Pancreas (tissue), 10 donors: ENCODE data around the gene RCBTB2. TPM values are rescaled to one million over a fixed set of nuclear protein-coding genes. Genes with fewer than 3 reads are reported as not detected.

Source experiments
- ATAC-seq, 4 donors: fragments of 200-7000 bp; cut with Tn5 transposase; one replicate each; pipeline versions ENCODE4 v1.8.0 to v1.9.1; 2020; ENCODE audit warnings: mild to moderate bottlenecking in 4 of 4, moderate library complexity in 4 of 4
- DNase-seq, 6 donors: peaks; one replicate each; pipeline ENCODE4 v3.0.0-alpha.2; 2020
- FAIRE-seq: peaks from 2 replicates; lab custom pipeline; 2012; peaks lifted over from hg19 to GRCh38; lab: Jason Lieb, UNC
- H3K27ac ChIP-seq, 4 donors: fragments of 200-600 bp; sonication (generic); 1 replicate in 3 of 4; 2 replicates in 1 of 4; pipeline versions ENCODE4 v1.5.0 to v1.8.0; 2020
- H3K27me3 ChIP-seq, 4 donors: fragments of 200-600 bp; one replicate each; pipeline ENCODE4 v1.8.0; 2021
- H3K36me3 ChIP-seq, 3 donors: fragments of 200-600 bp; sonication (generic) in 1 of 3; one replicate each; pipeline versions ENCODE4 v1.5.0 to v1.8.0; 2020 to 2021
- H3K4me1 ChIP-seq, 3 donors: fragments of 200-600 bp; one replicate each; pipeline ENCODE4 v1.8.0; 2021
- H3K4me3 ChIP-seq, 4 donors: fragments of 200-600 bp; sonication (generic) in 2 of 4; one replicate each; pipeline versions ENCODE4 v1.5.0 to v1.8.0; 2020 to 2021
- H3K9me3 ChIP-seq, 4 donors: fragments of 200-600 bp; one replicate each; pipeline ENCODE4 v1.8.0; 2021
- CTCF ChIP-seq, 4 donors: fragments of 200-600 bp; sonication (generic) in 3 of 4; IDR thresholded peaks; one replicate each; pipeline versions ENCODE4 v1.5.0 to v1.8.0; 2021; ENCODE audit warnings: antibody characterized with exemption in 4 of 4
- WGBS, 2 donors: extraction: QIAGEN DNeasy Blood & Tissue Kit; methylation state at CpG; one replicate each; pipeline ENCODE4 v1.1.7; 2013; 5-methylcytosine and 5-hydroxymethylcytosine counted together
- intact Hi-C, 3 donors: fragments of 100-400 bp; cut with DNase I; formaldehyde crosslinking; loops; one replicate each; pipeline versions ENCODE4 v1.11.1 to v1.14.2; 2022
- polyA plus RNA-seq, 2 donors: library from polyadenylated mRNA; stranded (reverse); fragments of 200-250 nt; gene quantifications; one replicate each; pipeline ENCODE4 v1.2.3, GENCODE V29; 2013
- total RNA-seq, 6 donors: library from RNA; stranded (reverse); fragmentation: NEBNext Ultra II Directional in 4 of 6; extraction: Animal tissue kit (Norgen Biotek cat#: 25700) in 4 of 6; gene quantifications; one replicate each; pipeline versions ENCODE4 v1.2.1 to v1.2.4, GENCODE V29; 2021 to 2023
- donor health status: healthy with polysubstance abuse.
- donor health status: DM: no; HTN: no; CAD: no; lungs with moderate emphysema.
- donor health status: DM: no; HTN: no; CAD: no.
- donor health status: control.
- donor health status: control.
- donor health status: Bipolar disorder and iron deficiency.
- donor health status: DM: yes; HTN: yes; CAD: no.
- donor health status: DM: no; HTN: no; CAD: no.
- donor health status: DM: no; HTN: no; CAD: no.
- donor health status: DM: yes; HTN: yes; CAD: no.

The RCBTB2 gene
- total and polyA plus RNA-seq, 8 donors: 2.7 to 9.7 (median 4.9) TPM

DNA sequence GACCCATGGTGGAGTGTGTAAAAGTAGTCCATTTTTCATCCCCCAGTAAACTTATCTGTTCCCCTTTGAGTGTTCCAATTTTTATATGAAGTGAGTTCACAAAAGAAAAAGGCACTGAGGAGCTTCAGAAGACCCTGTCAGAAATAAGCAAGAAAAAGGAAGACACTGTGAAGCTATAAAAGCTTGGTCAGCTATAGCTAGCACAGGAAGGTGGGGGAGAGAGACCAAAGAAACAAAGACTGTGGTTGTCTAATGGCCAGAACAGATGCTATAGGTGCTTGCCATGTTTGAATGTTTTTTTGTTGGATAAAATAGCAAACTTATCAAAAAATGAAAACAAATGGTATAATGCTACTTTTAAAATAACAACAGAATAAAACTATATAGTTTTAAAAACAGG lies 46.5 kb downstream of the RCBTB2 start:
- H3K27me3 ChIP-seq: no peaks in the 10 kb centered on the region
- H3K4me3 ChIP-seq: no peak overlapping the region
- intact Hi-C loops: no loop called here
- DNase-seq: no peak
- no peak for FAIRE-seq
- H3K4me1 ChIP-seq: no peaks in the 10 kb centered on the region
- TF ChIP-seq CTCF (IDR thresholded peaks at IDR 0.05): no peak
- H3K9me3 ChIP-seq: no peaks in the 10 kb centered on the region
- H3K36me3 ChIP-seq: no peaks in the 10 kb centered on the region
- no peak overlapping the region for H3K27ac ChIP-seq
- ATAC-seq: no peak

DNA sequence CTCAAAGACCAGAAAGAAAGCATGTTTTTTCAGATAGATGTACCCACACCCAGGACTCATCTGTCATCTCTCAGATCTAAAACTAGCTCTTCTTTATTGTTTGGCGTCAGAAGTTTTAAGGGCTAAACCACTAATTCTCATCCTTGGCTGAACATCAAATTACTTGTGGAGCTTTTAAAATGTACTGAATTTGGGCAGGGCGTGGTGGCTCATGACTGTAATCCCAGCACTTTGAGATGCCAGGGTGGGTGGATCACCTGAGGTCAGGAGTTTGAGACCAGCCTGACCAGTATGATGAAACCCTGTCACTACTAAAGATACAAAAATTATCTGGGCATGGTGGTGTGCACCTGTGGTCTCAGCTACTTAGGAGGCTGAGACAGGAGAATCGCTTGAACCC lies 47.4 kb downstream of the RCBTB2 start:
- TF ChIP-seq CTCF (IDR thresholded peaks at IDR 0.05): no peak
- DNase-seq: no peak
- no peak overlapping the region for H3K4me3 ChIP-seq
- no peaks in the 10 kb centered on the region for H3K4me1 ChIP-seq
- H3K27me3 ChIP-seq: no peaks in the 10 kb centered on the region
- no peaks in the 10 kb centered on the region for H3K9me3 ChIP-seq
- ATAC-seq: no peak
- intact Hi-C loops: no loop called here
- 82 to 99% methylated on average over 3 of the region's 3 CpGs for WGBS, 2 donors
- FAIRE-seq: no peak
- no peak overlapping the region for H3K27ac ChIP-seq
- no peaks in the 10 kb centered on the region for H3K36me3 ChIP-seq

- TF ChIP-seq CTCF (IDR thresholded peaks at IDR 0.05): no peak
- Histone ChIP-seq H3K27me3 (no peaks in the 10 kb centered on the region), H3K4me1 (no peaks in the 10 kb centered on the region), H3K36me3 (peaks cover 0 to 7% (median 0%) of the 10 kb centered on the region in 3 donors), H3K9me3 (no peaks in the 10 kb centered on the region), H3K27ac (no peak overlapping the region), H3K4me3 (no peak overlapping the region)
- ATAC-seq (no peak), FAIRE-seq (no peak), DNase-seq (no peak)
- 97 to 98% methylated on average over 3 of the region's 3 CpGs for WGBS, 2 donors
- intact Hi-C loops: no loop called here
Observed at GRCh38 chr13:48483575-48483974, 49.3 kb downstream of the RCBTB2 start.

DNA sequence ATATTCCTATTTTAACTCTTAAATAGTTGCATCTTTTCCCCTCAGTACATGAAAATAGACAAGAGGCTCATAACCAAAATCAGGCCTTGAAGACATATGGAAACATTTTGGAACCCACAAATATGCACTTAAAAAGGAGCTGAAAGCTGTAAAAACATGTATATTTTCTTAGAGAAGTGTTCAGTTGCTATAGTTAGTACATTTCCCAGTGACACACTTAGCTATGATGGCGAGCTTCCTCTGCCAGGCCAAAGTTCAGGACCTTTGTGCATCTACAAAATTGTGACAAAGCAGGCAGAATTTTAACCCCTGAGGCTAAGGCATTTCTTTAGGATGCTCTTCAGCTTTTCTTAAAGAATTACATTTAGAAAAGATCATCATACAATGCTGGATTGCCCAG lies 54.5 kb downstream of the RCBTB2 start:
- H3K27me3 ChIP-seq: no peaks in the 10 kb centered on the region
- DNase-seq (no peak), FAIRE-seq (no peak), ATAC-seq (no peak)
- no peaks in the 10 kb centered on the region for H3K9me3 ChIP-seq
- intact Hi-C loops: no loop called here
- no peak overlapping the region for H3K4me3 ChIP-seq
- WGBS, 2 donors: 93 to 95% methylated on average over 1 of the region's 1 CpG
- peaks cover 0 to 10% (median 0%) of the 10 kb centered on the region in 3 donors for H3K36me3 ChIP-seq
- no peak for TF ChIP-seq CTCF (IDR thresholded peaks at IDR 0.05)
- H3K27ac ChIP-seq: no peak overlapping the region
- no peaks in the 10 kb centered on the region for H3K4me1 ChIP-seq

GRCh38 chr13:48477191-48477855 lies 55.6 kb downstream of the RCBTB2 start:
- TF ChIP-seq CTCF (IDR thresholded peaks at IDR 0.05): no peak
- H3K27ac ChIP-seq: no peak overlapping the region
- intact Hi-C loops: no loop called here
- H3K36me3 ChIP-seq: peaks cover 0 to 10% (median 0%) of the 10 kb centered on the region in 3 donors
- H3K27me3 ChIP-seq: no peaks in the 10 kb centered on the region
- no peaks in the 10 kb centered on the region for H3K9me3 ChIP-seq
- H3K4me3 ChIP-seq: no peak overlapping the region
- DNase-seq (no peak), ATAC-seq (no peak), FAIRE-seq (peak; percentile 23)
- 93 to 94% methylated on average over 2 of the region's 2 CpGs for WGBS, 2 donors
- no peaks in the 10 kb centered on the region for H3K4me1 ChIP-seq
